SK-N-SH (cell line): ENCODE results near the gene MEGF6.

ENCODE experiments used
- CHD2 ChIP-seq: fragments of 150-350 bp; IDR thresholded peaks from 2 replicates; pipeline ENCODE4 v1.6.1; 2018; ENCODE audit warnings: low read length; ENCODE audit not compliant: partially characterized antibody
- FOXM1 ChIP-seq: IDR thresholded peaks from 2 replicates; pipeline ENCODE4 v1.4.0; 2012; ENCODE audit warnings: low read depth, mild to moderate bottlenecking
- POLR2AphosphoS5 ChIP-seq: IDR thresholded peaks from 2 replicates; pipeline ENCODE4 v1.6.1; 2012; ENCODE audit warnings: low read depth, low read length
- RAD21 ChIP-seq: IDR thresholded peaks from 2 replicates; pipeline ENCODE4 v1.6.1; 2012; ENCODE audit warnings: mild to moderate bottlenecking, low read length
- RXRA ChIP-seq: IDR thresholded peaks from 2 replicates; pipeline ENCODE4 v1.4.0; 2012; ENCODE audit warnings: low read depth, mild to moderate bottlenecking, borderline replicate concordance
- SIN3A ChIP-seq: IDR thresholded peaks from 2 replicates; pipeline ENCODE4 v1.6.1; 2012; ENCODE audit warnings: low read depth, mild to moderate bottlenecking, low read length, moderate library complexity, borderline replicate concordance
- TAF1 ChIP-seq: IDR thresholded peaks from 2 replicates; pipeline ENCODE4 v1.6.1; 2012; ENCODE audit warnings: low read depth, mild to moderate bottlenecking, low read length, moderate library complexity, borderline replicate concordance
- TF ChIP-seq, protein P1 (sequence below): IDR thresholded peaks from 2 replicates; pipeline ENCODE4 v1.6.1; 2012; ENCODE audit warnings: mild to moderate bottlenecking, low read depth, low read length, moderate library complexity
- TF ChIP-seq, protein P2 (sequence below): fragments of 200-600 bp; sonication (generic); IDR thresholded peaks from 2 replicates; pipeline ENCODE4 v1.6.1; 2017; ENCODE audit warnings: antibody characterized with exemption, mild to moderate bottlenecking, moderate library complexity
- TF ChIP-seq, protein P3 (sequence below): fragments of 150-350 bp; IDR thresholded peaks from 2 replicates; pipeline ENCODE4 v1.6.1; 2017; ENCODE audit warnings: antibody characterized with exemption, low read length, low read depth, borderline replicate concordance
- TF ChIP-seq, protein P4 (sequence below): IDR thresholded peaks from 2 replicates; pipeline ENCODE4; 2012
- TF ChIP-seq, protein P5 (sequence below): IDR thresholded peaks from 2 replicates; pipeline ENCODE4 v1.4.0; 2012; ENCODE audit warnings: low read depth

DNA sequence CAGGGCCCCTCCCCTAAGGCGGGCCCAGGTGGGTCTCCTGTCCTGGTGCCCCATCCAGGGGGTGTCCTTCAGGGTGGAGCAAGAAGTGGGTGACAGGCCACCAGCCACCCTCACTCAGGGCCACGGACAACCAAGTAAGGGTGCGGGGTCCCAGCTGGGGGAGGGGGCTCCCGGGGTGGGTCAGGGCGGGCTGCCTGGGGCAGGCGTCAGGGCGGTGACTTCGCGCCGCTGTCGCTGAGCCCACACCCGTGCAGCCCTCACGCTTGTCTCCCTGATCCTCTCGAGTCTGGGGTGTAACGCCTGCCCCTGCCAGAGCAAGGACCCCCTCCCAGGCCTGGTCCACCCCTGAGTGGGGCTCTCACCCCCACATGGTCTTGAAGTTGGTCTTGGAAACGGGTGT lies 134.6 kb downstream of the MEGF6 start:
- TF ChIP-seq, protein P1, sequence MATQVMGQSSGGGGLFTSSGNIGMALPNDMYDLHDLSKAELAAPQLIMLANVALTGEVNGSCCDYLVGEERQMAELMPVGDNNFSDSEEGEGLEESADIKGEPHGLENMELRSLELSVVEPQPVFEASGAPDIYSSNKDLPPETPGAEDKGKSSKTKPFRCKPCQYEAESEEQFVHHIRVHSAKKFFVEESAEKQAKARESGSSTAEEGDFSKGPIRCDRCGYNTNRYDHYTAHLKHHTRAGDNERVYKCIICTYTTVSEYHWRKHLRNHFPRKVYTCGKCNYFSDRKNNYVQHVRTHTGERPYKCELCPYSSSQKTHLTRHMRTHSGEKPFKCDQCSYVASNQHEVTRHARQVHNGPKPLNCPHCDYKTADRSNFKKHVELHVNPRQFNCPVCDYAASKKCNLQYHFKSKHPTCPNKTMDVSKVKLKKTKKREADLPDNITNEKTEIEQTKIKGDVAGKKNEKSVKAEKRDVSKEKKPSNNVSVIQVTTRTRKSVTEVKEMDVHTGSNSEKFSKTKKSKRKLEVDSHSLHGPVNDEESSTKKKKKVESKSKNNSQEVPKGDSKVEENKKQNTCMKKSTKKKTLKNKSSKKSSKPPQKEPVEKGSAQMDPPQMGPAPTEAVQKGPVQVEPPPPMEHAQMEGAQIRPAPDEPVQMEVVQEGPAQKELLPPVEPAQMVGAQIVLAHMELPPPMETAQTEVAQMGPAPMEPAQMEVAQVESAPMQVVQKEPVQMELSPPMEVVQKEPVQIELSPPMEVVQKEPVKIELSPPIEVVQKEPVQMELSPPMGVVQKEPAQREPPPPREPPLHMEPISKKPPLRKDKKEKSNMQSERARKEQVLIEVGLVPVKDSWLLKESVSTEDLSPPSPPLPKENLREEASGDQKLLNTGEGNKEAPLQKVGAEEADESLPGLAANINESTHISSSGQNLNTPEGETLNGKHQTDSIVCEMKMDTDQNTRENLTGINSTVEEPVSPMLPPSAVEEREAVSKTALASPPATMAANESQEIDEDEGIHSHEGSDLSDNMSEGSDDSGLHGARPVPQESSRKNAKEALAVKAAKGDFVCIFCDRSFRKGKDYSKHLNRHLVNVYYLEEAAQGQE = no peak
- TF ChIP-seq POLR2AphosphoS5 (no peak), SIN3A (no peak), RAD21 (no peak), CHD2 (no peak), TAF1 (no peak), RXRA (no peak), FOXM1 (no peak)
- TF ChIP-seq, protein P2, sequence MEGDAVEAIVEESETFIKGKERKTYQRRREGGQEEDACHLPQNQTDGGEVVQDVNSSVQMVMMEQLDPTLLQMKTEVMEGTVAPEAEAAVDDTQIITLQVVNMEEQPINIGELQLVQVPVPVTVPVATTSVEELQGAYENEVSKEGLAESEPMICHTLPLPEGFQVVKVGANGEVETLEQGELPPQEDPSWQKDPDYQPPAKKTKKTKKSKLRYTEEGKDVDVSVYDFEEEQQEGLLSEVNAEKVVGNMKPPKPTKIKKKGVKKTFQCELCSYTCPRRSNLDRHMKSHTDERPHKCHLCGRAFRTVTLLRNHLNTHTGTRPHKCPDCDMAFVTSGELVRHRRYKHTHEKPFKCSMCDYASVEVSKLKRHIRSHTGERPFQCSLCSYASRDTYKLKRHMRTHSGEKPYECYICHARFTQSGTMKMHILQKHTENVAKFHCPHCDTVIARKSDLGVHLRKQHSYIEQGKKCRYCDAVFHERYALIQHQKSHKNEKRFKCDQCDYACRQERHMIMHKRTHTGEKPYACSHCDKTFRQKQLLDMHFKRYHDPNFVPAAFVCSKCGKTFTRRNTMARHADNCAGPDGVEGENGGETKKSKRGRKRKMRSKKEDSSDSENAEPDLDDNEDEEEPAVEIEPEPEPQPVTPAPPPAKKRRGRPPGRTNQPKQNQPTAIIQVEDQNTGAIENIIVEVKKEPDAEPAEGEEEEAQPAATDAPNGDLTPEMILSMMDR = no peak
- TF ChIP-seq, protein P3, sequence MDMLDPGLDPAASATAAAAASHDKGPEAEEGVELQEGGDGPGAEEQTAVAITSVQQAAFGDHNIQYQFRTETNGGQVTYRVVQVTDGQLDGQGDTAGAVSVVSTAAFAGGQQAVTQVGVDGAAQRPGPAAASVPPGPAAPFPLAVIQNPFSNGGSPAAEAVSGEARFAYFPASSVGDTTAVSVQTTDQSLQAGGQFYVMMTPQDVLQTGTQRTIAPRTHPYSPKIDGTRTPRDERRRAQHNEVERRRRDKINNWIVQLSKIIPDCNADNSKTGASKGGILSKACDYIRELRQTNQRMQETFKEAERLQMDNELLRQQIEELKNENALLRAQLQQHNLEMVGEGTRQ = no peak
- TF ChIP-seq, protein P4, sequence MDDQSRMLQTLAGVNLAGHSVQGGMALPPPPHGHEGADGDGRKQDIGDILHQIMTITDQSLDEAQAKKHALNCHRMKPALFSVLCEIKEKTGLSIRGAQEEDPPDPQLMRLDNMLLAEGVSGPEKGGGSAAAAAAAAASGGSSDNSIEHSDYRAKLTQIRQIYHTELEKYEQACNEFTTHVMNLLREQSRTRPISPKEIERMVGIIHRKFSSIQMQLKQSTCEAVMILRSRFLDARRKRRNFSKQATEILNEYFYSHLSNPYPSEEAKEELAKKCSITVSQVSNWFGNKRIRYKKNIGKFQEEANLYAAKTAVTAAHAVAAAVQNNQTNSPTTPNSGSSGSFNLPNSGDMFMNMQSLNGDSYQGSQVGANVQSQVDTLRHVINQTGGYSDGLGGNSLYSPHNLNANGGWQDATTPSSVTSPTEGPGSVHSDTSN = no peak
- TF ChIP-seq, protein P5, sequence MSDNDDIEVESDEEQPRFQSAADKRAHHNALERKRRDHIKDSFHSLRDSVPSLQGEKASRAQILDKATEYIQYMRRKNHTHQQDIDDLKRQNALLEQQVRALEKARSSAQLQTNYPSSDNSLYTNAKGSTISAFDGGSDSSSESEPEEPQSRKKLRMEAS = no peak
